Suprapubic skin (tissue), 4 donors: ENCODE results near the gene CDC37. TPM values are rescaled to one million over a fixed set of nuclear protein-coding genes. Genes with fewer than 3 reads are reported as not detected.

Experiments
- DNase-seq, 2 donors: peaks; one replicate each; pipeline ENCODE4 v3.0.0-alpha.2; 2019; ENCODE audit warnings: low spot score in 2 of 2
- H3K27ac ChIP-seq: fragments of 200-600 bp; sonication (generic); one replicate; pipeline ENCODE4 v1.5.1; 2019
- H3K27me3 ChIP-seq: fragments of 200-600 bp; sonication (generic); one replicate; pipeline ENCODE4 v1.5.1; 2019
- H3K36me3 ChIP-seq: fragments of 200-600 bp; sonication (generic); one replicate; pipeline ENCODE4 v1.5.1; 2019
- H3K4me1 ChIP-seq: fragments of 200-600 bp; sonication (generic); one replicate; pipeline ENCODE4 v1.5.1; 2019
- H3K4me3 ChIP-seq: fragments of 200-600 bp; sonication (generic); one replicate; pipeline ENCODE4 v1.5.1; 2019; ENCODE audit warnings: mild to moderate bottlenecking
- H3K9me3 ChIP-seq: fragments of 200-600 bp; sonication (generic); one replicate; pipeline ENCODE4 v1.5.1; 2019
- EP300 ChIP-seq: sonication (generic); formaldehyde crosslinking; IDR thresholded peaks from one replicate; pipeline ENCODE4 v1.6.1; 2017; ENCODE audit warnings: antibody characterized with exemption
- POLR2A ChIP-seq, 2 donors: fragments of 450-650 bp; IDR thresholded peaks; one replicate each; pipeline ENCODE4 v1.6.1; 2017; ENCODE audit warnings: antibody characterized with exemption in 2 of 2, mild to moderate bottlenecking in 2 of 2, moderate library complexity in 2 of 2
- POLR2AphosphoS5 ChIP-seq, 3 donors: sonication (generic); formaldehyde crosslinking; IDR thresholded peaks; one replicate each; pipeline ENCODE4 v1.6.1; 2017; ENCODE audit warnings: antibody characterized with exemption in 3 of 3
- WGBS: methylation state at CpG from one replicate; pipeline ENCODE4 v1.1.5; 2018; 5-methylcytosine and 5-hydroxymethylcytosine counted together
- total RNA-seq, 4 donors: library from RNA; depleted of rRNA; stranded (reverse); fragments of >200 nt; gene quantifications; one replicate each; pipeline ENCODE4 v1.1.0, GENCODE V29; 2016
- TF ChIP-seq, protein P1 (sequence below), 2 donors: fragments of 200-600 bp in 1 of 2; fragments of 450-650 bp in 1 of 2; sonication (generic) in 1 of 2; IDR thresholded peaks; one replicate each; pipeline ENCODE4 v1.5.1; 2016 to 2019; ENCODE audit warnings: antibody characterized with exemption in 2 of 2, mild to moderate bottlenecking in 1 of 2, moderate library complexity in 1 of 2

The CDC37 gene
- total RNA-seq, 4 donors from 2014 or later: 91.7 to 178 (median 109) TPM

GRCh38 chr19:10398819-10399218, 4.5 kb downstream of the CDC37 start:
- WGBS: 85% methylated on average over 8 of the region's 9 CpGs
- H3K4me3 ChIP-seq: no peak overlapping the region
- DNase-seq: no peak
- H3K36me3 ChIP-seq: peaks cover 24% of the 10 kb centered on the region
- H3K27ac ChIP-seq: no peak overlapping the region
- H3K4me1 ChIP-seq: peaks cover 25% of the 10 kb centered on the region
- no peaks in the 10 kb centered on the region for H3K27me3 ChIP-seq
- TF ChIP-seq, protein P1, sequence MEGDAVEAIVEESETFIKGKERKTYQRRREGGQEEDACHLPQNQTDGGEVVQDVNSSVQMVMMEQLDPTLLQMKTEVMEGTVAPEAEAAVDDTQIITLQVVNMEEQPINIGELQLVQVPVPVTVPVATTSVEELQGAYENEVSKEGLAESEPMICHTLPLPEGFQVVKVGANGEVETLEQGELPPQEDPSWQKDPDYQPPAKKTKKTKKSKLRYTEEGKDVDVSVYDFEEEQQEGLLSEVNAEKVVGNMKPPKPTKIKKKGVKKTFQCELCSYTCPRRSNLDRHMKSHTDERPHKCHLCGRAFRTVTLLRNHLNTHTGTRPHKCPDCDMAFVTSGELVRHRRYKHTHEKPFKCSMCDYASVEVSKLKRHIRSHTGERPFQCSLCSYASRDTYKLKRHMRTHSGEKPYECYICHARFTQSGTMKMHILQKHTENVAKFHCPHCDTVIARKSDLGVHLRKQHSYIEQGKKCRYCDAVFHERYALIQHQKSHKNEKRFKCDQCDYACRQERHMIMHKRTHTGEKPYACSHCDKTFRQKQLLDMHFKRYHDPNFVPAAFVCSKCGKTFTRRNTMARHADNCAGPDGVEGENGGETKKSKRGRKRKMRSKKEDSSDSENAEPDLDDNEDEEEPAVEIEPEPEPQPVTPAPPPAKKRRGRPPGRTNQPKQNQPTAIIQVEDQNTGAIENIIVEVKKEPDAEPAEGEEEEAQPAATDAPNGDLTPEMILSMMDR (IDR thresholded peaks at IDR 0.05): no peak
- no peak for TF ChIP-seq POLR2AphosphoS5 (IDR thresholded peaks at IDR 0.05)
- TF ChIP-seq EP300: no peak
- no peak for TF ChIP-seq POLR2A (IDR thresholded peaks at IDR 0.05)
- H3K9me3 ChIP-seq: no peaks in the 10 kb centered on the region

DNA sequence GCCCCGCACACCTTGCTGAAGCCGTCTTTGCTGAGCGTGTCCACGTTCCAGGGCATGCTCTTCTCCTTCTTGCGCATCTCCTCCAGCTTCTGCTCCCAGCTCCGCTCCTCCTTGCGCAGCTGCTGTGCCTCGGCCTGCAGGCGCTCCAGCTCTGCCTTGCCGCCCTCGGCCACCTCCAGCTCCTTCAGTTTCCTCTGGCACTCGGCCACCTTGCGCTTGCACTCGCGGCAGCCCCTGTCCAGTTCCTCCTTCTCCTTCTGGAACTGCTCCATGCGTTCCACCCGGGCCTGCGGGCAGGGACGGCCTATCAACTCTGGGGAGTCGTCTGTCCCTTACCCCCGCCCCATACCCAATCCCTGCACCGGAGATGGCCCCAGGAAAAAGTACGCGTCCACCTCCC, 7.4 kb downstream of the CDC37 start:
- no peak for DNase-seq
- peaks cover 53% of the 10 kb centered on the region for H3K36me3 ChIP-seq

DNA sequence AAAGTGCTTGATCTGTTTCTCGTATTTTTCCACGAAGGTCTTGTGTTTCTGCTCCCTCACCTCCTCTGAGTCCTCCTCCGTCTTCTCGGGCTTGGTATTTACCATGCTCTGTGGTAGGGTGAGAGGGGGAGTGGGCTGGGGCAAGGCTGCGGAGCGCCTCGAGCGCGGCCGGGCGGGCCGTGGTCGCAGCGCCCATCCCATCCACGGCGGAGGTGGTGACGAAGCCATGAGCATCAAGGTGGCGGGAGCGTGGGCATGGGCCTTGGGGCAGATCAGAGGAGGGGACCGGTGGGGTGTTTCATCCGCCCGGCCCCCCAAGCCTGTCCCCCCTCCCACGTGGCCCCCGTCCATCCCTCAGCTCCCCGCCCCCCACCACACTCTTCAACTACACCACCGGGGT, 7.9 kb downstream of the CDC37 start:
- Histone ChIP-seq H3K9me3 (no peaks in the 10 kb centered on the region), H3K4me1 (peaks cover 1% of the 10 kb centered on the region), H3K36me3 (peaks cover 56% of the 10 kb centered on the region), H3K27ac (no peak overlapping the region), H3K27me3 (no peaks in the 10 kb centered on the region), H3K4me3 (no peak overlapping the region)
- no peak for DNase-seq
- TF ChIP-seq EP300: no peak
- no peak for TF ChIP-seq POLR2A (IDR thresholded peaks at IDR 0.05)
- TF ChIP-seq POLR2AphosphoS5 (IDR thresholded peaks at IDR 0.05): no peak
- TF ChIP-seq, protein P1 (IDR thresholded peaks at IDR 0.05): no peak
- WGBS: 92% methylated on average over 26 of the region's 26 CpGs

More for the DNA sequence above, 7.4 kb downstream of the CDC37 start:
- TF ChIP-seq, protein P1 (IDR thresholded peaks at IDR 0.05): no peak
- TF ChIP-seq EP300: no peak
- no peak for TF ChIP-seq POLR2AphosphoS5 (IDR thresholded peaks at IDR 0.05)
- TF ChIP-seq POLR2A (IDR thresholded peaks at IDR 0.05): no peak
- Histone ChIP-seq H3K4me3 (no peak overlapping the region), H3K4me1 (peaks cover 6% of the 10 kb centered on the region), H3K9me3 (no peaks in the 10 kb centered on the region), H3K27me3 (no peaks in the 10 kb centered on the region), H3K27ac (no peak overlapping the region)
- WGBS: 84% methylated on average over 24 of the region's 24 CpGs

GRCh38 chr19:10395003-10395402, 8.3 kb downstream of the CDC37 start:
- no peak for DNase-seq
- H3K9me3 ChIP-seq: no peaks in the 10 kb centered on the region
- peaks cover 56% of the 10 kb centered on the region for H3K36me3 ChIP-seq
- WGBS: 95% methylated on average over 10 of the region's 12 CpGs
- no peak overlapping the region for H3K4me3 ChIP-seq
- no peaks in the 10 kb centered on the region for H3K27me3 ChIP-seq
- TF ChIP-seq, protein P1 (IDR thresholded peaks at IDR 0.05): no peak
- TF ChIP-seq EP300 (no peak), POLR2A (IDR thresholded peaks at IDR 0.05) (no peak), POLR2AphosphoS5 (IDR thresholded peaks at IDR 0.05) (no peak)
- H3K27ac ChIP-seq: no peak overlapping the region
- no peaks in the 10 kb centered on the region for H3K4me1 ChIP-seq

DNA sequence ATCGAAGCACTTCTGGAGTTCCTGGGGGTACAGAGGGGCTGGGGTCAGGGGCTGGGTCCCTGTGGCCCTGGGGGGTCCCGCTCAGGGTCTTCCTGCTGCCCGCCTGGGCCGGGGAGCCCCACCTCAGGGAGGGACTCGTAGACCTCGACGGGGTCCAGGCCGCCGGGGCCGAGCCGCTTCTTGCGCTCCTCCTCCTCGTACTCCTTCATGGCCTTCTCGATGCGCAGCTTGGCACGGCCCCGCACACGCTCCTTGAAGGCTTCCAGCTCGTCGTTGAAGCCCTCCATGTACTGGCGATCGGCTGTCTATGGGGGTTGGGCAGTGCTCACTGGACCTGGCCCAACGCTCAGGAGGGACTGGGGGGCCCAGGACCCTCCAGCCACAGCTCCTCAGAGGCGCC, 10.2 kb downstream of the CDC37 start:
- Histone ChIP-seq H3K36me3 (peaks cover 56% of the 10 kb centered on the region), H3K4me1 (peaks cover 9% of the 10 kb centered on the region), H3K4me3 (no peak overlapping the region), H3K27ac (no peak overlapping the region), H3K27me3 (no peaks in the 10 kb centered on the region), H3K9me3 (no peaks in the 10 kb centered on the region)
- TF ChIP-seq POLR2AphosphoS5 (IDR thresholded peaks at IDR 0.05) (no peak), EP300 (no peak), POLR2A (IDR thresholded peaks at IDR 0.05) (no peak)
- TF ChIP-seq, protein P1 (IDR thresholded peaks at IDR 0.05): no peak
- no peak for DNase-seq
- 94% methylated on average over 21 of the region's 24 CpGs for WGBS
